Keratinocyte (primary cell): ENCODE measurements around the gene BRF1. TPM values are rescaled to one million over a fixed set of nuclear protein-coding genes. Genes with fewer than 3 reads are reported as not detected.

Experiments used
- DNase-seq: peaks from one replicate; pipeline ENCODE4 v3.0.0-alpha.2; 2011; ENCODE audit warnings: low read depth, missing footprints, low spot score
- FAIRE-seq: peaks from 2 replicates; lab custom pipeline; 2011; peaks lifted over from hg19 to GRCh38; lab: Jason Lieb, UNC
- H2AFZ ChIP-seq: 2 replicates; pipeline ENCODE4 v1.6.0; 2012; ENCODE audit warnings: low read length, control low read depth, inconsistent platforms; ENCODE audit not compliant: control insufficient read depth
- H3K27ac ChIP-seq: 2 replicates; pipeline ENCODE4 v1.5.1; 2011; ENCODE audit warnings: low read length; ENCODE audit not compliant: control insufficient read depth, insufficient read depth
- H3K27me3 ChIP-seq: 3 replicates; pipeline ENCODE4 v1.6.0; 2011; ENCODE audit warnings: low read length; ENCODE audit not compliant: control insufficient read depth, insufficient read depth; ENCODE audit errors: extremely low read depth
- H3K36me3 ChIP-seq, 2 experiments: 2 replicates in 1 of 2; 3 replicates in 1 of 2; pipeline ENCODE4 v1.5.1; 2011; ENCODE audit warnings: low read length in 2 of 2, mild to moderate bottlenecking in 1 of 2; ENCODE audit not compliant: control insufficient read depth in 2 of 2, insufficient read depth in 2 of 2; ENCODE audit errors: extremely low read depth in 1 of 2
- H3K4me1 ChIP-seq: 3 replicates; pipeline ENCODE4 v1.5.1; 2011; ENCODE audit warnings: low read length; ENCODE audit not compliant: control insufficient read depth, insufficient read depth; ENCODE audit errors: extremely low read depth
- H3K4me2 ChIP-seq: 3 replicates; pipeline ENCODE4 v1.6.0; 2011; ENCODE audit warnings: low read depth, low read length; ENCODE audit not compliant: control insufficient read depth, insufficient read depth; ENCODE audit errors: extremely low read depth
- H3K4me3 ChIP-seq, 3 experiments: fragments of 200-600 bp in 1 of 3; sonication (generic) in 1 of 3; 2 replicates in 2 of 3; 3 replicates in 1 of 3; pipeline ENCODE4 v1.5.1; 2011 to 2016; ENCODE audit warnings: low read length in 3 of 3, mild to moderate bottlenecking in 3 of 3, control low read depth in 2 of 3, inconsistent platforms in 1 of 3, low read depth in 1 of 3, mixed read lengths in 1 of 3, mixed run types in 1 of 3, moderate library complexity in 1 of 3; ENCODE audit not compliant: control insufficient read depth in 2 of 3, insufficient read depth in 2 of 3; ENCODE audit errors: extremely low read depth in 1 of 3
- H3K79me2 ChIP-seq: 2 replicates; pipeline ENCODE4 v1.6.0; 2012; ENCODE audit warnings: low read length; ENCODE audit not compliant: control insufficient read depth, insufficient read depth
- H3K9ac ChIP-seq: 3 replicates; pipeline ENCODE4 v1.6.0; 2011; ENCODE audit warnings: low read length; ENCODE audit not compliant: control insufficient read depth, insufficient read depth; ENCODE audit errors: extremely low read depth
- H3K9me1 ChIP-seq: 3 replicates; pipeline ENCODE4 v1.6.0; 2011; ENCODE audit warnings: low read length; ENCODE audit not compliant: control insufficient read depth, insufficient read depth; ENCODE audit errors: extremely low read depth
- H3K9me3 ChIP-seq: 2 replicates; pipeline ENCODE4 v1.5.1; 2012; ENCODE audit warnings: low read depth, low read length; ENCODE audit not compliant: control insufficient read depth
- H4K20me1 ChIP-seq: 3 replicates; pipeline ENCODE4 v1.6.0; 2011; ENCODE audit warnings: low read length; ENCODE audit not compliant: control insufficient read depth, insufficient read depth; ENCODE audit errors: extremely low read depth
- EZH2 ChIP-seq: IDR thresholded peaks from one replicate; pipeline ENCODE4 v1.6.1; 2012; ENCODE audit warnings: inconsistent platforms, mild to moderate bottlenecking, low read length, moderate library complexity
- dilution Hi-C: fragments of 300-500 bp; cut with MboI; formaldehyde crosslinking; loops from one replicate; pipeline ENCODE4 v1.7.0; 2020; ENCODE audit warnings: low sequenced_read_pairs; ENCODE audit not compliant: extremely low pct_ligation_motif_present
- polyA plus RNA-seq, 5 experiments: library from polyadenylated mRNA; depleted of rRNA in 3 of 5; stranded (reverse) in 3 of 5; stranded (forward) in 1 of 5; unstranded in 1 of 5; fragments of >200 nt; gene quantifications; 1 replicate in 1 of 5; 2 replicates in 3 of 5; 3 replicates in 1 of 5; pipeline versions ENCODE4 v1.2.1 to v1.2.3, GENCODE V29; 2011 to 2012; ENCODE audit warnings: missing spikeins in 2 of 5, low read depth in 1 of 5, low replicate concordance in 1 of 5
- TF ChIP-seq, protein P1 (sequence below), 3 experiments: IDR thresholded peaks in 1 of 3; conservative IDR thresholded peaks in 1 of 3; optimal IDR thresholded peaks in 1 of 3; 2 replicates in 2 of 3; 3 replicates in 1 of 3; pipeline versions ENCODE3 to v1.5.1; 2011; ENCODE audit warnings: low read length in 3 of 3, mild to moderate bottlenecking in 3 of 3, moderate library complexity in 2 of 3, control low read depth in 1 of 3, inconsistent platforms in 1 of 3; ENCODE audit not compliant: insufficient read depth in 2 of 3; ENCODE audit errors: extremely low read depth in 1 of 3

Gene BRF1
- polyA plus RNA-seq, 1 donor (not counting 4 experiments of a cell fraction or from before 2014, with no cell fraction given): 6.5 TPM

DNA sequence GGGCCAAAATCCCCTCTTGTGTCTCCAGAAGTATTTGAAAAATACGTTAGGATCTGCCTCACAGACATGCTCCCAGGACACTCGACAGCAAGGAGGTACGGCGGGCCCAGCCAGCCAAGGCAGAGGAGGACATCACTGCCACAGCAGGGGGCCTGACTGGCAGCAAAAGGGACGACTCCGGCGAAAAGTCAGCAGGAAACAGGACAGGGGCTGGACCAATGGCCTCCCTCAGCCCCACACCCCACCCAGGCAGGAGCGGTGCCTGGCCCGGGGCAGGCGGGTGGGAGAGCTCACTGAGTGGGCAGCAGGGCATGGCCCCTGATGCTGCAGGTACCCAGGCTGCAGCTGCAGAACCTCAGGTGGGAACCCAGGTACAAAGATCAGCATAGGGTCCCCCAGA lies 17.8 kb downstream of the BRF1 start:
- dilution Hi-C loops: no loop called here
- no peak overlapping the region for H3K4me2 ChIP-seq
- peaks cover 44% of the 10 kb centered on the region for H3K79me2 ChIP-seq
- no peaks in the 10 kb centered on the region for H3K9me3 ChIP-seq
- H4K20me1 ChIP-seq: peaks cover 10% of the 10 kb centered on the region
- no peak overlapping the region for H3K4me3 ChIP-seq
- peaks cover 2 to 6% of the 10 kb centered on the region in 2 experiments for H3K36me3 ChIP-seq
- H2AFZ ChIP-seq: no peak overlapping the region
- H3K27me3 ChIP-seq: no peaks in the 10 kb centered on the region
- FAIRE-seq (no peak), DNase-seq (no peak)
- H3K9me1 ChIP-seq: no peaks in the 10 kb centered on the region
- no peak overlapping the region for H3K9ac ChIP-seq
- no peaks in the 10 kb centered on the region for H3K4me1 ChIP-seq
- H3K27ac ChIP-seq: no peak overlapping the region
- TF ChIP-seq, protein P1, sequence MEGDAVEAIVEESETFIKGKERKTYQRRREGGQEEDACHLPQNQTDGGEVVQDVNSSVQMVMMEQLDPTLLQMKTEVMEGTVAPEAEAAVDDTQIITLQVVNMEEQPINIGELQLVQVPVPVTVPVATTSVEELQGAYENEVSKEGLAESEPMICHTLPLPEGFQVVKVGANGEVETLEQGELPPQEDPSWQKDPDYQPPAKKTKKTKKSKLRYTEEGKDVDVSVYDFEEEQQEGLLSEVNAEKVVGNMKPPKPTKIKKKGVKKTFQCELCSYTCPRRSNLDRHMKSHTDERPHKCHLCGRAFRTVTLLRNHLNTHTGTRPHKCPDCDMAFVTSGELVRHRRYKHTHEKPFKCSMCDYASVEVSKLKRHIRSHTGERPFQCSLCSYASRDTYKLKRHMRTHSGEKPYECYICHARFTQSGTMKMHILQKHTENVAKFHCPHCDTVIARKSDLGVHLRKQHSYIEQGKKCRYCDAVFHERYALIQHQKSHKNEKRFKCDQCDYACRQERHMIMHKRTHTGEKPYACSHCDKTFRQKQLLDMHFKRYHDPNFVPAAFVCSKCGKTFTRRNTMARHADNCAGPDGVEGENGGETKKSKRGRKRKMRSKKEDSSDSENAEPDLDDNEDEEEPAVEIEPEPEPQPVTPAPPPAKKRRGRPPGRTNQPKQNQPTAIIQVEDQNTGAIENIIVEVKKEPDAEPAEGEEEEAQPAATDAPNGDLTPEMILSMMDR (optimal IDR thresholded peaks at IDR 0.05 in 1 of 3, IDR thresholded peaks at IDR 0.05 in 1 of 3, conservative IDR thresholded peaks at IDR 0.05 in 1 of 3; ENCODE audit: extremely low read depth in 1 of 3, insufficient read depth in 2 of 3, low read length in 3 of 3): no peak
- TF ChIP-seq EZH2: no peak

DNA sequence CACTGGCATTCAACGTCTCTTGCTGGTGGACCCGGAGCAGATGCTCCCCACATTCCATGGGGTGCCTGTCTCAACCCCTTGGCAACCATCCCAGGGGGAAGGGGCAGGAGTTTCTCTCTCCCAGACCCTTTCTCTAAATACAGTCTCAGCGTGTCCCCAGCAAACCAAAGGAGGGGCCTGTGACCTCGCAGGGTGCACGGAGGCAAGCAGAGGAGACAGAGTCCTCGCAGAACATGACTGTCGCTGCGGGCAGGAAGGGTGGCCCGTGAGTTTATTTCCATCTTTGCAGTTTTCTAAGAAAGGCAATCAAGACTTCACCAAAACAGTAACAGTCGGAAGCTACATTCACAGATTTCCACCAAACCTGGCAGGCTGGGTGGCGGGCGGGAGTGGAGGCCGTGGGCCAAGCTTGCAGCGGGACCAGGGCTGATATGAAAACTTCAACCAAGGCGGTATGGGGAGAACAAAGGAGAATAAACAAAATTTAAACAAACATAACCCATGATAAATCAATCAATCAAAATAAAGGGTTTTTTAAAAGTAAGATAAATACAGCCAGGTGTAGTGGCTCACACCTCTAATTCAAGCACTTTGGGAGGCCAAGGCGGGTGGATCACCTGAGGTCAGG lies 18.6 kb downstream of the BRF1 start:
- FAIRE-seq: no peak
- peaks cover 41% of the 10 kb centered on the region for H3K79me2 ChIP-seq
- dilution Hi-C loops: no loop called here

More for the DNA sequence above, 18.6 kb downstream of the BRF1 start:
- no peak for DNase-seq
- Histone ChIP-seq H3K9me1 (no peaks in the 10 kb centered on the region), H2AFZ (no peak overlapping the region), H3K4me3 (no peak overlapping the region), H3K27me3 (no peaks in the 10 kb centered on the region), H3K36me3 (peaks cover 2 to 6% of the 10 kb centered on the region in 2 experiments), H3K9ac (no peak overlapping the region), H3K4me1 (no peaks in the 10 kb centered on the region), H3K9me3 (no peaks in the 10 kb centered on the region), H3K4me2 (no peak overlapping the region), H3K27ac (no peak overlapping the region), H4K20me1 (peaks cover 10% of the 10 kb centered on the region)
- TF ChIP-seq EZH2: no peak
- TF ChIP-seq, protein P1 (optimal IDR thresholded peaks at IDR 0.05 in 1 of 3, IDR thresholded peaks at IDR 0.05 in 1 of 3, conservative IDR thresholded peaks at IDR 0.05 in 1 of 3; ENCODE audit: extremely low read depth in 1 of 3, insufficient read depth in 2 of 3, low read length in 3 of 3): no peak
